NB4 (cell line): ENCODE results near the gene PPARGC1A.

Experiments used
- DNase-seq: peaks from one replicate; pipeline ENCODE4 v3.0.0; 2010; ENCODE audit warnings: low read depth
- H3K4me3 ChIP-seq: one replicate; pipeline ENCODE4 v1.5.1; 2011; ENCODE audit warnings: mild to moderate bottlenecking, low read depth, low read length, moderate library complexity
- MYC ChIP-seq: IDR thresholded peaks from 2 replicates; pipeline ENCODE4 v1.6.1; 2011; ENCODE audit warnings: low read depth, low read length
- POLR2A ChIP-seq: IDR thresholded peaks from 2 replicates; pipeline ENCODE4 v1.6.1; 2011; ENCODE audit warnings: mild to moderate bottlenecking; ENCODE audit not compliant: insufficient read length; ENCODE audit errors: extremely low read depth
- TF ChIP-seq, protein P1 (sequence below): IDR thresholded peaks from 2 replicates; pipeline ENCODE4 v1.6.1; 2011; ENCODE audit warnings: low read depth, low read length
- TF ChIP-seq, protein P2 (sequence below): IDR thresholded peaks from one replicate; pipeline ENCODE4 v1.5.1; 2012; ENCODE audit warnings: low read depth, low read length

PPARGC1A gene

GRCh38 chr4:23855912-23856605 is 33.8 kb downstream of the PPARGC1A start:
- TF ChIP-seq, protein P1, sequence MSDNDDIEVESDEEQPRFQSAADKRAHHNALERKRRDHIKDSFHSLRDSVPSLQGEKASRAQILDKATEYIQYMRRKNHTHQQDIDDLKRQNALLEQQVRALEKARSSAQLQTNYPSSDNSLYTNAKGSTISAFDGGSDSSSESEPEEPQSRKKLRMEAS, result no peak
- TF ChIP-seq POLR2A, result no peak
- TF ChIP-seq, protein P2, sequence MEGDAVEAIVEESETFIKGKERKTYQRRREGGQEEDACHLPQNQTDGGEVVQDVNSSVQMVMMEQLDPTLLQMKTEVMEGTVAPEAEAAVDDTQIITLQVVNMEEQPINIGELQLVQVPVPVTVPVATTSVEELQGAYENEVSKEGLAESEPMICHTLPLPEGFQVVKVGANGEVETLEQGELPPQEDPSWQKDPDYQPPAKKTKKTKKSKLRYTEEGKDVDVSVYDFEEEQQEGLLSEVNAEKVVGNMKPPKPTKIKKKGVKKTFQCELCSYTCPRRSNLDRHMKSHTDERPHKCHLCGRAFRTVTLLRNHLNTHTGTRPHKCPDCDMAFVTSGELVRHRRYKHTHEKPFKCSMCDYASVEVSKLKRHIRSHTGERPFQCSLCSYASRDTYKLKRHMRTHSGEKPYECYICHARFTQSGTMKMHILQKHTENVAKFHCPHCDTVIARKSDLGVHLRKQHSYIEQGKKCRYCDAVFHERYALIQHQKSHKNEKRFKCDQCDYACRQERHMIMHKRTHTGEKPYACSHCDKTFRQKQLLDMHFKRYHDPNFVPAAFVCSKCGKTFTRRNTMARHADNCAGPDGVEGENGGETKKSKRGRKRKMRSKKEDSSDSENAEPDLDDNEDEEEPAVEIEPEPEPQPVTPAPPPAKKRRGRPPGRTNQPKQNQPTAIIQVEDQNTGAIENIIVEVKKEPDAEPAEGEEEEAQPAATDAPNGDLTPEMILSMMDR, result no peak
- TF ChIP-seq MYC, result no peak
- DNase-seq, result no peak

DNA sequence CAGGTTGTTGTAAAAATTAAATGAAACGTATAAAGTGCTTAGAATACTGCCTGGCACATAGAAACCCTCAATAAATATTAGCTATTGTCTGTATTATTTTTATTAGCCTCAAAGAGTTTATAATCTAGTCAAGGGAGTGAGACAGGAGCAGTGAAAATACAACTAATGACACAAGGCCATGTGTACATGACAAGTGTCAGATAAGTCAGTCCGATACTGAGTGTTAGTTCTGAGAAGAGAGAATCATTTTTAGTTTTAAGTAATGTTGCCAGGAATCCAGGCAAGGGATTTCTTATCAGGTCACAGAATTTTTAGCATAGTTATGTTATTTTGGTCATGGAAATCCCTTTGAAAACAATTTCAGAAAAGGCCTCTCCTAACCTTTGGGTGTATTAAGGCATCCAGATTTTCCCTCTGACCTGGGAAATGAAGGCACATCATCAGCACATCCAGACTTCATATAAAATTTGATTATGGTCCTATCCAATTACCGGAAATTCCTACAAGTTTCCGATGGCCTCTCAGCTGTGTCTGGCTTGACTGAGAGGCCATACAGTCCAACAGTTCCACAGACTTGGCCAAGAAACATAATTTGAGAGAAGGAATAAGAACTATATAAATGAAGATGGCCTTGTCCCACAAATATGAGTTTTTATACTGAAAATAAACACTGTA is 35.7 kb downstream of the PPARGC1A start:
- TF ChIP-seq, protein P1, result no peak
- TF ChIP-seq POLR2A (no peak), MYC (no peak)
- TF ChIP-seq, protein P2, result no peak
- DNase-seq, result no peak
- H3K4me3 ChIP-seq, result no peak overlapping the region

More at GRCh38 chr4:23855912-23856605, 33.8 kb downstream of the PPARGC1A start:
- H3K4me3 ChIP-seq, result no peak overlapping the region

- DNase-seq, result no peak
- TF ChIP-seq, protein P1, result no peak
- TF ChIP-seq, protein P2, result no peak
- TF ChIP-seq MYC (no peak), POLR2A (no peak)
- H3K4me3 ChIP-seq, result no peak overlapping the region
Measured at GRCh38 chr4:23851464-23851863, 38.4 kb downstream of the PPARGC1A start.

DNA sequence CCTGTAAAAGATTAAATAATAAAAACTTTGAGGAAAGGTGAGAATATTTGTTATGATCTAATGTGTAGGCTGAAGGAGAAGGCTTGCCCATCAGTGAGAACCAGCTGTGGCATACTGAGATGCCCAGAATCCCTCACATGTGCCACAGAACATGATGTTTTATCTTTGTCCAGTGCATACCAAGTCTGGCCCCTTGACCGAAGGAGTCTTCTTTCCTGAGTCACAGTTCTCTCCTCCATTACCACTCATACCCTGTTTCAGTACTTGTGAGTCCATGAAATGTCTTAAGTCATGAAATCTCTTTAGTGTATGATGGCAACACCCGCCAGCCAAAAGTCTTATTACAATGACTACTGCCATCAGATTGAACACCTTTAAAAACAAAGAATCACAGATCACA is 42.7 kb downstream of the PPARGC1A start:
- no peak for DNase-seq
- TF ChIP-seq POLR2A, result no peak
- no peak for TF ChIP-seq MYC
- TF ChIP-seq, protein P2, result no peak
- TF ChIP-seq, protein P1, result no peak

DNA sequence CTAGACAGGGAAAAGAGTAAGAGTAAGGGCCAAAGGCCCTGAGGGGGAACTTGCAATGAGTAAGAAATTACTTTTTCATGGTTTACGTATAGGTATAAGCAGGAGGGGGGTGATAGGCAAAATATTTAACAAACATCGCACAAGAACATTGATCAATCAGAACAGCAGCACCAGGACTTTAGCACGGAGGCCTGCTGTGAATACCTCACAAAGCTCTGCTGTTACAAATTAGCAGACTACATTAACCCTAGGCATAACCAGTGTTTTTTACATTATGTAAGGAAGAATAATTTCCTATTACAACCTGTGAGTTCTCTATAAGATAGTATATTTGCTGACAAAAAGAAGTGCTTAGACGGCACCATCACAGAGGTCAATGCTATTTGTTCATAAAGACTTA is 44.9 kb downstream of the PPARGC1A start:
- H3K4me3 ChIP-seq, result no peak overlapping the region
- TF ChIP-seq, protein P1, result no peak
- TF ChIP-seq, protein P2, result no peak
- TF ChIP-seq MYC (no peak), POLR2A (no peak)
- no peak for DNase-seq

More for the DNA sequence above, 42.7 kb downstream of the PPARGC1A start:
- no peak overlapping the region for H3K4me3 ChIP-seq
